NCI-H187 treated with DMSO at 0.1 percent for 48 hours (cell line): ENCODE data around the gene CALHM2.

Experiments
- DNase-seq: peaks from one replicate; lab custom pipeline; 2025; lab: John Stamatoyannopoulos, UW

The CALHM2 gene

DNA sequence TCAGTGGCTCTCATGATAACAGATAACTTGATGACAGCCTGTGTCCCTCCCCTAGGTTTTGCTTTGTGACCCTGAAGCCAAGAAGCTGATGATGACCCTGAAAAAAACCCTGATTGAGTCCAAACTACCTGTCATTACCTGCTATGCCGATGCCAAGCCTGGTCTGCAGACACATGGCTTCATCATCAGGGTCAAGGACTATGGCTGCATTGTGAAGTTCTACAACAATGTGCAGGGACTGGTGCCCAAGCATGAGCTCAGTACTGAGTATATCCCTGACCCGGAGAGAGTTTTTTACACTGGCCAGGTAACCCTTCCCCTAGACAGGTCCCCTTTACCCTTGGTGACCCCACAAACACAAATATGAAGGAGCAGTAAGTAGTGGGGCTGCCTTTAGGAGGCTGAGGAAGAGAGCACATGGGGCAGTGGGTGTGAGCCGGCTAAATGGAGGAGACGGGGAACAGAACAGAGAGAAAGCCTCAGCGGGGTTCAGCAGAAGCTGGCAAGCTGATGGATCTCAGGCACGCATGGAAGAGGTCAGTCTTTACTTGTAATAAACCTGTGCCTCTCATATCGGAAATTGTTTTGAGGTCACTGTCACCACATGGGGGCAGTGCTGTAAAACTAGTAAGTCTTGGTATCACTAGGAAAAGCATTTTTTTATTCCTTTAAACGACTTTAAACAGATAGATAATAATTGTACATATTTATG, 35.6 kb downstream of the CALHM2 start:
- DNase-seq, result no peak

DNA sequence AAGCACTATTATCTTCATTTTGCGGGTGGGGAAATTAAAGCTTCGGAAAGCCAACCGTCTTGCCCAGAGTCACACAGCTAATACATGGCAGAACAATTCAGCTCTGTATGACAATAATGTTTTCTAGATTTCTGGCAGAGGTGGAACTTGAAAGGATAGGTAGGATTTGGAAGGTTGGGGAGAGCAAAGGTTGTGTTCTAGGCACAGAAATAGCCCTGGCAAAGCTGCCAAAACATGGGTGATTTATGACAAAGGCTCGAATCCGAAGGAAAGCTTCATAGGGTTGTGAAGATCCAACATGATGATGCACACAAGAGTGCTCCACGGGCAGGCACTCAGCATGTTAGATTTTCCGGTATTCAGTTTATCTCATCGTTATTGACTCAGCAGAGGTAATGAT, 36.6 kb downstream of the CALHM2 start:
- DNase-seq, result no peak

GRCh38 chr10:103413564-103413963, 38.6 kb downstream of the CALHM2 start:
- no peak for DNase-seq

GRCh38 chr10:103397191-103397825, 54.9 kb downstream of the CALHM2 start:
- DNase-seq, result no peak

DNA sequence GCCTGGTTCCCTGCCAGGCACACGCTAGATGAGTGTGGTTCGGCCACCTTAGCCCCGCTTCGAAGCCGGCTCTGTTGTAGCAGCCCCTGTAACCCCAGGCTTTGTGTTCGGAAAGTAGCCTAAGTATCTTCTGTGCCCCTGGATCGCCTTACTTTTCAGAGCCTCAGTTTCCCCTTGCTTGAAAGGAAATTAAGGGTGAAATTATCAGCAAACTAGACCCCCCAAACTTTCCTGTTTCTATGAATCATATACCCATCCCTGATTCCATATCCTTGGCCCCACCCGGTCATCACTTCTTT, 55.4 kb downstream of the CALHM2 start:
- DNase-seq, result no peak
